Panc1 (cell line): ENCODE measurements around the gene ZNF592. TPM values are rescaled to one million over a fixed set of nuclear protein-coding genes. Genes with fewer than 3 reads are reported as not detected.

Source experiments
- ATAC-seq: fragments of 200-7000 bp; cut with Tn5 transposase; 2 replicates; pipeline ENCODE4 v1.9.1; 2020; ENCODE audit warnings: mild to moderate bottlenecking, moderate library complexity
- BruUV-seq: library from RNA; stranded (reverse); fragments of 400-500 nt; replicated peaks from 2 replicates; lab custom pipeline; 2021; lab: Mats Ljungman, UMichigan
- CTCF ChIA-PET: fragments of 300-600 bp; sonication (Branson Sonifier 250); formaldehyde crosslinking; loops from one replicate; lab custom pipeline; 2022; ENCODE audit warnings: antibody characterized with exemption; lab: Charles Lee
- POLR2A ChIA-PET: fragments of 300-600 bp; sonication (Branson Sonifier 250); formaldehyde crosslinking; loops from one replicate; lab custom pipeline; 2022; ENCODE audit warnings: antibody characterized with exemption; lab: Charles Lee
- DNase-seq: peaks from one replicate; pipeline ENCODE4 v3.0.0-alpha.2; 2010; ENCODE audit warnings: low read depth, low spot score
- H3K27ac ChIP-seq: 2 replicates; pipeline ENCODE4 v1.5.1; 2011; ENCODE audit warnings: mild to moderate bottlenecking, low read length, inconsistent platforms
- H3K27me3 ChIP-seq: fragments of 200-500 bp; sonication (Bioruptor generic); 2 replicates; pipeline ENCODE4 v1.6.0; 2014; ENCODE audit warnings: low read length, inconsistent platforms; ENCODE audit not compliant: control insufficient read depth, insufficient read depth
- H3K36me3 ChIP-seq: fragments of 200-500 bp; sonication (Bioruptor generic); 2 replicates; pipeline ENCODE4 v1.5.1; 2014; ENCODE audit warnings: inconsistent platforms, mild to moderate bottlenecking, low read length, moderate library complexity; ENCODE audit not compliant: control insufficient read depth, insufficient read depth
- H3K4me1 ChIP-seq: 2 replicates; pipeline ENCODE4 v1.5.1; 2011; ENCODE audit warnings: inconsistent platforms, mild to moderate bottlenecking, low read length, moderate library complexity; ENCODE audit not compliant: control insufficient read depth, insufficient read depth
- H3K4me3 ChIP-seq, 2 experiments: 2 replicates each; pipeline ENCODE4 v1.5.1; 2011 to 2012; ENCODE audit warnings: low read depth in 2 of 2, low read length in 2 of 2, mild to moderate bottlenecking in 2 of 2, inconsistent platforms in 1 of 2, moderate library complexity in 1 of 2
- H3K9me3 ChIP-seq: fragments of 200-500 bp; sonication (Bioruptor generic); 2 replicates; pipeline ENCODE4 v1.5.1; 2014; ENCODE audit warnings: low read depth, mild to moderate bottlenecking, inconsistent platforms, low read length, moderate library complexity; ENCODE audit not compliant: control insufficient read depth, insufficient read depth
- CTCF ChIP-seq: fragments of 450-650 bp; IDR thresholded peaks from 2 replicates; pipeline ENCODE4 v1.5.1; 2017; ENCODE audit warnings: mild to moderate bottlenecking
- POLR2AphosphoS5 ChIP-seq: IDR thresholded peaks from 2 replicates; pipeline ENCODE4 v1.6.1; 2012; ENCODE audit warnings: mild to moderate bottlenecking, low read depth, low read length, moderate library complexity
- REST ChIP-seq, 2 experiments: IDR thresholded peaks; 2 replicates each; pipeline ENCODE4 v1.6.1; 2011 to 2012; ENCODE audit warnings: low read depth in 2 of 2, control low read depth in 1 of 2, low read length in 1 of 2, mild to moderate bottlenecking in 1 of 2, moderate library complexity in 1 of 2; ENCODE audit not compliant: insufficient read depth in 1 of 2
- SIN3A ChIP-seq: IDR thresholded peaks from 2 replicates; pipeline ENCODE4 v1.6.1; 2012; ENCODE audit warnings: low read depth, mild to moderate bottlenecking, low read length, moderate library complexity, borderline replicate concordance; ENCODE audit not compliant: insufficient read depth
- TCF7L2 ChIP-seq: IDR thresholded peaks from 2 replicates; pipeline ENCODE4 v1.6.1; 2011; ENCODE audit warnings: mild to moderate bottlenecking, low read depth, low read length, inconsistent platforms
- in situ Hi-C: cut with HindIII; loops from 2 replicates; pipeline ENCODE4 v1.10.0; 2016; ENCODE audit warnings: low sequenced_read_pairs, low pct_unique_long_range_greater_than_20kb
- intact Hi-C: fragments of 100-400 bp; cut with micrococcal nuclease; formaldehyde crosslinking; loops from one replicate; pipeline ENCODE4 v1.10.0; 2022; ENCODE audit not compliant: unreplicated experiment
- total RNA-seq: library from RNA; stranded (reverse); gene quantifications from one replicate; pipeline ENCODE4 v1.2.1, GENCODE V29; 2021; ENCODE audit not compliant: unreplicated experiment

The ZNF592 gene
- total RNA-seq, 1 experiment from 2014 or later, result 34.2 TPM

- Histone ChIP-seq H3K36me3 (no peaks in the 10 kb centered on the region), H3K9me3 (no peaks in the 10 kb centered on the region), H3K4me3 (no peak overlapping the region), H3K27me3 (peaks cover 5% of the 10 kb centered on the region; the same call in 1 of the 2 replicates), H3K4me1 (no peaks in the 10 kb centered on the region), H3K27ac (no peak overlapping the region)
- DNase-seq (no peak), ATAC-seq (no peak)
- POLR2A ChIA-PET, result no interaction called here
- BruUV-seq, result no TSS peak
- TF ChIP-seq POLR2AphosphoS5 (no peak), CTCF (no peak), SIN3A (no peak), REST (IDR thresholded peaks at IDR 0.05; ENCODE audit: insufficient read depth in 1 of 2, low read depth in 2 of 2, low read length in 1 of 2) (no peak), TCF7L2 (no peak)
- in situ Hi-C loops, result no loop called here
- intact Hi-C loops, result no loop called here
- CTCF ChIA-PET, result no interaction called here
Observed at GRCh38 chr15:84827246-84827645, 78.9 kb downstream of the ZNF592 start.

- Histone ChIP-seq H3K27ac (no peak overlapping the region), H3K9me3 (no peaks in the 10 kb centered on the region), H3K36me3 (no peaks in the 10 kb centered on the region), H3K4me1 (no peaks in the 10 kb centered on the region), H3K27me3 (peaks cover 5% of the 10 kb centered on the region; the same call in 1 of the 2 replicates), H3K4me3 (no peak overlapping the region)
- ChIA-PET CTCF (no interaction called here), POLR2A (no interaction called here)
- DNase-seq (no peak), ATAC-seq (no peak)
- in situ Hi-C loops (no loop called here), intact Hi-C loops (no loop called here)
- TF ChIP-seq TCF7L2 (no peak), POLR2AphosphoS5 (no peak), REST (IDR thresholded peaks at IDR 0.05; ENCODE audit: insufficient read depth in 1 of 2, low read depth in 2 of 2, low read length in 1 of 2) (no peak), SIN3A (no peak), CTCF (no peak)
- no TSS peak for BruUV-seq
Observed at GRCh38 chr15:84828086-84828908, 79.9 kb downstream of the ZNF592 start.
